Spleen (tissue), 7 donors: ENCODE data around the gene ZNF283.

ENCODE experiments used
- POLR2AphosphoS5 ChIP-seq, 3 donors: sonication (generic); formaldehyde crosslinking; IDR thresholded peaks; one replicate each; pipeline ENCODE4 v1.5.1; 2017; ENCODE audit warnings: antibody characterized with exemption in 3 of 3
- TF ChIP-seq, protein P1 (sequence below), 11 experiments: fragments of 200-600 bp in 7 of 11; fragments of 450-650 bp in 4 of 11; sonication (generic) in 4 of 11; IDR thresholded peaks in 8 of 11; conservative IDR thresholded peaks in 3 of 11; 1 replicate in 7 of 11; 2 replicates in 4 of 11; pipeline versions ENCODE4 v1.4.0 to v1.8.0; 2016 to 2021; ENCODE audit warnings: antibody characterized with exemption in 11 of 11, inconsistent platforms in 4 of 11, mild to moderate bottlenecking in 1 of 11
- donor health status: DM: no; HTN: no; CAD: no; lungs with moderate emphysema.
- donor health status: DM: no; HTN: no; CAD: no.
- donor health status: DM: no; HTN: no; CAD: no.

DNA sequence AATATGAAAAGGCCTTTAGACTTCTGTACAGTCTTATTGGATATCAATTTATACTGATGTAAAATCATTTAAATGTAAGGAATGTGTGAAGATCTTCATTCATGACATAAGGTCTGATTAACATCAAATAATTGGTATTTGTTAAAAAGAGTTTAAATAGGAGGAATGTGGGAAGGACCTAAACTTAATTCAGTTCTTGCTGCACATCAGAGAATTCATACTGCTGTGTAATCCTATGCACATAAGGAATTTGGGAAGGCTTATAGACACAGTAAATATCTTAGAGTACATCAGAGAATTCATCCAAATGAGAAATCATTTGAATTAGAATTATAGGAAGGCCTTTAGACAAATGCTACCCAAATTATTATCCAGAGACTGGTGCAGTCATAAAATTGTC, 21.7 kb downstream of the ZNF283 start:
- no peak for TF ChIP-seq POLR2AphosphoS5 (IDR thresholded peaks at IDR 0.05)
- TF ChIP-seq, protein P1, sequence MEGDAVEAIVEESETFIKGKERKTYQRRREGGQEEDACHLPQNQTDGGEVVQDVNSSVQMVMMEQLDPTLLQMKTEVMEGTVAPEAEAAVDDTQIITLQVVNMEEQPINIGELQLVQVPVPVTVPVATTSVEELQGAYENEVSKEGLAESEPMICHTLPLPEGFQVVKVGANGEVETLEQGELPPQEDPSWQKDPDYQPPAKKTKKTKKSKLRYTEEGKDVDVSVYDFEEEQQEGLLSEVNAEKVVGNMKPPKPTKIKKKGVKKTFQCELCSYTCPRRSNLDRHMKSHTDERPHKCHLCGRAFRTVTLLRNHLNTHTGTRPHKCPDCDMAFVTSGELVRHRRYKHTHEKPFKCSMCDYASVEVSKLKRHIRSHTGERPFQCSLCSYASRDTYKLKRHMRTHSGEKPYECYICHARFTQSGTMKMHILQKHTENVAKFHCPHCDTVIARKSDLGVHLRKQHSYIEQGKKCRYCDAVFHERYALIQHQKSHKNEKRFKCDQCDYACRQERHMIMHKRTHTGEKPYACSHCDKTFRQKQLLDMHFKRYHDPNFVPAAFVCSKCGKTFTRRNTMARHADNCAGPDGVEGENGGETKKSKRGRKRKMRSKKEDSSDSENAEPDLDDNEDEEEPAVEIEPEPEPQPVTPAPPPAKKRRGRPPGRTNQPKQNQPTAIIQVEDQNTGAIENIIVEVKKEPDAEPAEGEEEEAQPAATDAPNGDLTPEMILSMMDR (IDR thresholded peaks at IDR 0.05 in 8 of 11, conservative IDR thresholded peaks at IDR 0.05 in 3 of 11), result no peak
